ENCODE results near the gene CRTC3.

GRCh38 chr15:90664650-90665287 lies 135.0 kb downstream of the CRTC3 start:
- no peak for TF ChIP-seq CTCF (IDR thresholded peaks at IDR 0.05)
- TF ChIP-seq POLR2A (IDR thresholded peaks at IDR 0.05): no peak
